Smooth muscle cell (in vitro differentiated cells): Measurements from ENCODE around the gene PARP11. TPM values are rescaled to one million over a fixed set of nuclear protein-coding genes. Genes with fewer than 3 reads are reported as not detected.
A peak's percentile ranks its signal among the peaks of the same experiment; 100 is the strongest.

Source experiments
- DNase-seq: peaks from one replicate; lab custom pipeline; 2025; ENCODE audit not compliant: unreplicated experiment; lab: John Stamatoyannopoulos, UW
- H2AFZ ChIP-seq: fragments of 200-600 bp; sonication (generic); 2 replicates; pipeline ENCODE4 v1.6.0; 2016; ENCODE audit warnings: antibody characterized with exemption, low read depth, mild to moderate bottlenecking
- H3F3A ChIP-seq: fragments of 200-600 bp; sonication (generic); 2 replicates; pipeline ENCODE4 v1.6.0; 2017; ENCODE audit warnings: antibody characterized with exemption, low read depth
- H3K27ac ChIP-seq: fragments of 200-600 bp; sonication (generic); 2 replicates; pipeline ENCODE4 v1.5.1; 2016; ENCODE audit warnings: low read depth, mild to moderate bottlenecking
- H3K27me3 ChIP-seq: fragments of 200-600 bp; sonication (generic); 2 replicates; pipeline ENCODE4 v1.6.1; 2016; ENCODE audit warnings: low read depth, mild to moderate bottlenecking
- H3K36me3 ChIP-seq: fragments of 200-600 bp; sonication (generic); 2 replicates; pipeline ENCODE4 v1.5.1; 2016; ENCODE audit warnings: low read depth
- H3K4me1 ChIP-seq: fragments of 200-600 bp; sonication (generic); 2 replicates; pipeline ENCODE4 v1.5.1; 2016; ENCODE audit warnings: low read depth
- H3K4me2 ChIP-seq: fragments of 200-600 bp; sonication (generic); 2 replicates; pipeline ENCODE4 v1.6.0; 2016; ENCODE audit warnings: mild to moderate bottlenecking
- H3K4me3 ChIP-seq: fragments of 200-600 bp; sonication (generic); 2 replicates; pipeline ENCODE4 v1.5.1; 2016; ENCODE audit warnings: mild to moderate bottlenecking
- H3K79me2 ChIP-seq: fragments of 200-600 bp; sonication (generic); 2 replicates; pipeline ENCODE4 v1.6.0; 2016; ENCODE audit warnings: low read depth, mild to moderate bottlenecking
- H3K9ac ChIP-seq: fragments of 200-600 bp; sonication (generic); 2 replicates; pipeline ENCODE4 v1.6.0; 2016; ENCODE audit warnings: low read depth
- H3K9me3 ChIP-seq: fragments of 200-600 bp; sonication (generic); replicated peaks from 2 replicates; pipeline ENCODE4 v1.5.1; 2016; ENCODE audit warnings: low read depth
- H4K20me1 ChIP-seq: fragments of 200-600 bp; sonication (generic); 2 replicates; pipeline ENCODE4 v1.6.0; 2016; ENCODE audit warnings: low read depth
- CTCF ChIP-seq: fragments of 200-600 bp; sonication (generic); IDR thresholded peaks from 2 replicates; pipeline ENCODE4 v1.5.1; 2017; ENCODE audit warnings: borderline replicate concordance, mild to moderate bottlenecking, antibody characterized with exemption; ENCODE audit not compliant: insufficient read depth, poor library complexity, severe bottlenecking
- WGBS: methylation state at CpG from one replicate; pipeline ENCODE4 v1.1.7; 2016; ENCODE audit warnings: low lambda C conversion rate; 5-methylcytosine and 5-hydroxymethylcytosine counted together
- polyA plus RNA-seq: library from polyadenylated mRNA; unstranded; fragments of >200 nt; fragmentation: Nextera tagmentation; extraction: Ambion mirVana; gene quantifications from 2 replicates; pipeline ENCODE4 v1.2.1, GENCODE V29; 2016
- total RNA-seq: library from RNA; depleted of rRNA; stranded (reverse); fragments of >200 nt; gene quantifications from 2 replicates; pipeline ENCODE4 v1.2.3, GENCODE V29; 2014

Gene PARP11
- total and polyA plus RNA-seq, 2 experiments from 2014 or later, result 6.1 to 9.6 TPM

GRCh38 chr12:3833670-3834310 lies 39.4 kb downstream of the PARP11 start:
- H2AFZ ChIP-seq, result no peak overlapping the region
- H3K4me1 ChIP-seq, result peaks cover 11% of the 10 kb centered on the region
- DNase-seq, result no peak
- peaks cover 37% of the 10 kb centered on the region for H3K79me2 ChIP-seq
- H3K4me2 ChIP-seq, result peak overlapping the region; percentile 58
- H3F3A ChIP-seq, result peaks cover 10% of the 10 kb centered on the region
- TF ChIP-seq CTCF, result no peak
- peaks cover 16% of the 10 kb centered on the region for H4K20me1 ChIP-seq
- 80% methylated on average over 6 of the region's 6 CpGs for WGBS
- peak overlapping the region; percentile 76 for H3K27ac ChIP-seq
- H3K9me3 ChIP-seq, result no peaks in the 10 kb centered on the region
- no peaks in the 10 kb centered on the region for H3K36me3 ChIP-seq
- no peaks in the 10 kb centered on the region for H3K27me3 ChIP-seq
- H3K9ac ChIP-seq, result no peak overlapping the region
- no peak overlapping the region for H3K4me3 ChIP-seq

DNA sequence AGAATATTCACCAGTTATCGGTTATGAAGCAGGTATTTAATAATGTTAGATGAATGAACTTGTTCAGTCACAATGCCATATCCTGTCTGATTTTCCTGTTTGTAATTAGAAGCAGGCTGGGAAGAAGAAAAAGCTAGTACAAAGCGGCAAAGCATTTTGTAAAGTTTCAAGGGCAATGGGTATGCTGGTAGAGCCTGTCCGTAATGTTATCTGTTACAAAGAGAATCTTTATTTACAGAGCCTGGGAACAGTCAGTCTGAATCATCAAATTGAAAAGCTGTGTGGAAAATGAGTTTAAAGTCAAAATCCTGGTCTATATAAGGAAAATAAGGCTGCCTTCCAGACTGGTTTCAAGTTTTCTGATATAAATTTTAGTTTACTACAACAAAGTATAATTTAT lies 40.5 kb downstream of the PARP11 start:
- Histone ChIP-seq H3K4me1 (peaks cover 11% of the 10 kb centered on the region), H3K9me3 (no peaks in the 10 kb centered on the region), H3K27ac (peak overlapping the region; percentile 76), H4K20me1 (peaks cover 16% of the 10 kb centered on the region), H3K27me3 (no peaks in the 10 kb centered on the region), H3K79me2 (peaks cover 31% of the 10 kb centered on the region), H3K4me2 (peak overlapping the region; percentile 58), H3F3A (peaks cover 10% of the 10 kb centered on the region), H3K4me3 (no peak overlapping the region), H3K36me3 (no peaks in the 10 kb centered on the region), H2AFZ (no peak overlapping the region), H3K9ac (no peak overlapping the region)
- WGBS, result 36% methylated on average over 3 of the region's 3 CpGs
- no peak for TF ChIP-seq CTCF
- DNase-seq, result no peak

DNA sequence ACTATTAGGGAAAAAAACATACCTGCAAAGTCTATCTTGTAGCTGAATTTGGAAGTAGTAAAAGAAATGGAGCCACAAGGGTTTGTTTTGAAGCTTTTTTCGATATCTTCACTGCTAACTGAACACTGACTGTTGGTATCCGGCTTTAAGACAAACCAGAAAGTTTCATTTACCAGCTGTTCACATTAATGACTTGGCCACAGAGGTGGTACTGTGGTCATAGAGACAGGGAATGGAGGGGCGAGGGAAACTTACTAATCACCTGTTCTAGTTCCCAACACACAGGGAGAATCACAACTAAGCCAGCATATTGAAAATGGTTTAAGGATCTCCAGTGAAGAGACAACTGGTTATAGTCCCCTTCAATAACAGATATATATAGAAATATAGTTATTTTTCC lies 44.3 kb downstream of the PARP11 start:
- peaks cover 14% of the 10 kb centered on the region for H3K79me2 ChIP-seq
- H3K9me3 ChIP-seq, result no peaks in the 10 kb centered on the region
- peaks cover 16% of the 10 kb centered on the region for H4K20me1 ChIP-seq
- no peaks in the 10 kb centered on the region for H3K36me3 ChIP-seq
- no peak overlapping the region for H3K9ac ChIP-seq
- WGBS, result 96% methylated on average over 3 of the region's 3 CpGs
- DNase-seq, result no peak
- peaks cover 10% of the 10 kb centered on the region for H3F3A ChIP-seq
- no peak overlapping the region for H3K27ac ChIP-seq
- peaks cover 11% of the 10 kb centered on the region for H3K4me1 ChIP-seq
- no peak overlapping the region for H3K4me2 ChIP-seq
- H3K4me3 ChIP-seq, result no peak overlapping the region
- H3K27me3 ChIP-seq, result no peaks in the 10 kb centered on the region
- H2AFZ ChIP-seq, result no peak overlapping the region
- TF ChIP-seq CTCF, result no peak
